H1 (cell line): ENCODE measurements around the gene CSPG5. TPM values are rescaled to one million over a fixed set of nuclear protein-coding genes. Genes with fewer than 3 reads are reported as not detected.

ENCODE experiments used
- CTCF ChIA-PET: fragments of 300-600 bp; sonication (Branson Sonifier 250); formaldehyde crosslinking; loops from one replicate; lab custom pipeline; 2021; ENCODE audit not compliant: partially characterized antibody; lab: Charles Lee
- POLR2A ChIA-PET: fragments of 300-600 bp; sonication (Branson Sonifier 250); formaldehyde crosslinking; loops from one replicate; lab custom pipeline; 2021; ENCODE audit warnings: inconsistent platforms; ENCODE audit not compliant: partially characterized antibody; lab: Charles Lee
- DNase-seq, 2 experiments: peaks; one replicate each; pipeline versions ENCODE4 v3.0.0 to v3.0.0-alpha.2; 2010 to 2022; ENCODE audit warnings: low spot score in 2 of 2, low read depth in 1 of 2, mixed read lengths in 1 of 2
- FAIRE-seq: peaks from 2 replicates; lab custom pipeline; 2011; peaks lifted over from hg19 to GRCh38; lab: Jason Lieb, UNC
- H2AFZ ChIP-seq: 2 replicates; pipeline ENCODE4 v1.8.1; 2012; ENCODE audit warnings: low read length, inconsistent platforms
- H2AK5ac ChIP-seq: 2 replicates; pipeline ENCODE4 v1.6.1; 2013; ENCODE audit warnings: low read depth, low read length
- H2BK120ac ChIP-seq: replicated peaks from 2 replicates; pipeline ENCODE3; 2013; ENCODE audit warnings: low read depth, low read length, inconsistent platforms
- H2BK12ac ChIP-seq: 2 replicates; pipeline ENCODE4 v1.6.1; 2013; ENCODE audit warnings: low read depth, low read length
- H2BK15ac ChIP-seq: 2 replicates; pipeline ENCODE4 v1.6.1; 2013; ENCODE audit warnings: low read length
- H2BK20ac ChIP-seq: 2 replicates; pipeline ENCODE4 v1.6.1; 2013; ENCODE audit warnings: low read length
- H2BK5ac ChIP-seq: 2 replicates; pipeline ENCODE4 v1.6.1; 2013; ENCODE audit warnings: low read depth, low read length
- H3K14ac ChIP-seq: 2 replicates; pipeline ENCODE4 v1.6.1; 2013; ENCODE audit warnings: inconsistent platforms; ENCODE audit not compliant: insufficient read length
- H3K18ac ChIP-seq: 2 replicates; pipeline ENCODE4 v1.6.1; 2013; ENCODE audit warnings: low read length; ENCODE audit errors: extremely low read depth
- H3K23ac ChIP-seq: 2 replicates; pipeline ENCODE4 v1.6.1; 2013; ENCODE audit warnings: inconsistent platforms; ENCODE audit not compliant: insufficient read length
- H3K23me2 ChIP-seq: 2 replicates; pipeline ENCODE4 v1.6.1; 2013; ENCODE audit warnings: low read depth, low read length
- H3K27ac ChIP-seq: 2 replicates; pipeline ENCODE4 v1.6.1; 2011; ENCODE audit warnings: low read depth, low read length, inconsistent platforms
- H3K27me3 ChIP-seq, 4 experiments: replicated peaks in 1 of 4; 1 replicate in 1 of 4; 2 replicates in 3 of 4; pipeline versions ENCODE4 v1.6.1 to v1.8.1; 2011 to 2013; ENCODE audit warnings: low read length in 3 of 4, mild to moderate bottlenecking in 3 of 4, inconsistent platforms in 2 of 4, mixed read lengths in 2 of 4, moderate library complexity in 1 of 4; ENCODE audit not compliant: control insufficient read depth in 3 of 4, insufficient read depth in 3 of 4; ENCODE audit errors: extremely low read depth in 1 of 4
- H3K36me3 ChIP-seq, 4 experiments: 2 replicates each; pipeline versions ENCODE4 v1.6.1 to v1.8.1; 2011 to 2013; ENCODE audit warnings: mild to moderate bottlenecking in 4 of 4, low read length in 3 of 4, moderate library complexity in 2 of 4, control low read depth in 1 of 4, inconsistent platforms in 1 of 4; ENCODE audit not compliant: insufficient read depth in 4 of 4, control insufficient read depth in 2 of 4
- H3K4ac ChIP-seq: replicated peaks from 2 replicates; pipeline ENCODE3; 2013; ENCODE audit warnings: low read length, low read depth, mixed read lengths, inconsistent platforms; ENCODE audit not compliant: insufficient read length
- H3K4me1 ChIP-seq, 4 experiments: replicated peaks in 1 of 4; 1 replicate in 1 of 4; 2 replicates in 3 of 4; pipeline versions ENCODE4 v1.6.1 to v1.8.1; 2011 to 2013; ENCODE audit warnings: low read length in 3 of 4, inconsistent platforms in 2 of 4, mixed read lengths in 1 of 4; ENCODE audit not compliant: insufficient read depth in 4 of 4, control insufficient read depth in 3 of 4
- H3K4me2 ChIP-seq, 2 experiments: 2 replicates each; pipeline versions ENCODE4 v1.6.1 to v1.8.1; 2011 to 2013; ENCODE audit warnings: low read depth in 2 of 2, low read length in 2 of 2, control low read depth in 1 of 2, inconsistent platforms in 1 of 2, mild to moderate bottlenecking in 1 of 2; ENCODE audit not compliant: insufficient read depth in 1 of 2
- H3K4me3 ChIP-seq, 4 experiments: fragments of 200-600, 300-600 bp in 1 of 4; sonication (generic), shearing (Covaris generic), sonication (Bioruptor Twin) in 1 of 4; 2 replicates each; pipeline versions ENCODE4 v1.5.1 to v1.8.1; 2011 to 2016; ENCODE audit warnings: low read length in 4 of 4, low read depth in 3 of 4, control low read depth in 2 of 4, inconsistent platforms in 2 of 4, mild to moderate bottlenecking in 2 of 4, mixed read lengths in 1 of 4, moderate library complexity in 1 of 4; ENCODE audit not compliant: insufficient read depth in 2 of 4; ENCODE audit errors: extremely low read depth in 1 of 4
- H3K56ac ChIP-seq: replicated peaks from 2 replicates; pipeline ENCODE3; 2013; ENCODE audit warnings: low read depth, mild to moderate bottlenecking, mixed read lengths, low read length, inconsistent platforms; ENCODE audit not compliant: insufficient read length
- H3K79me1 ChIP-seq: 2 replicates; pipeline ENCODE4 v1.6.1; 2013; ENCODE audit warnings: low read depth, low read length, control low read depth
- H3K79me2 ChIP-seq, 2 experiments: 2 replicates each; pipeline versions ENCODE4 v1.6.1 to v1.8.1; 2012 to 2013; ENCODE audit warnings: low read length in 2 of 2, mild to moderate bottlenecking in 2 of 2, inconsistent platforms in 1 of 2; ENCODE audit not compliant: insufficient read depth in 2 of 2, control insufficient read depth in 1 of 2
- H3K9ac ChIP-seq, 4 experiments: replicated peaks in 1 of 4; 1 replicate in 1 of 4; 2 replicates in 3 of 4; pipeline versions ENCODE4 v1.6.1 to v1.8.1; 2011 to 2013; ENCODE audit warnings: low read depth in 3 of 4, low read length in 3 of 4, control low read depth in 2 of 4, mild to moderate bottlenecking in 2 of 4, moderate library complexity in 2 of 4, inconsistent platforms in 1 of 4; ENCODE audit errors: extremely low read depth in 1 of 4
- H3K9me3 ChIP-seq, 2 experiments: 2 replicates each; pipeline versions ENCODE4 v1.6.1 to v1.8.1; 2012 to 2013; ENCODE audit warnings: mild to moderate bottlenecking in 2 of 2, moderate library complexity in 2 of 2, control low read depth in 1 of 2, inconsistent platforms in 1 of 2, low read depth in 1 of 2, low read length in 1 of 2, mixed read lengths in 1 of 2; ENCODE audit not compliant: insufficient read depth in 2 of 2
- H4K20me1 ChIP-seq, 2 experiments: replicated peaks in 1 of 2; 2 replicates each; pipeline versions ENCODE3 to v1.8.1; 2011 to 2013; ENCODE audit warnings: inconsistent platforms in 2 of 2, low read length in 2 of 2, mild to moderate bottlenecking in 1 of 2; ENCODE audit not compliant: insufficient read depth in 2 of 2, control insufficient read depth in 1 of 2
- H4K5ac ChIP-seq: 2 replicates; pipeline ENCODE4 v1.6.1; 2013; ENCODE audit warnings: low read length, low read depth, mixed read lengths, inconsistent platforms; ENCODE audit not compliant: insufficient read length
- H4K8ac ChIP-seq: 2 replicates; pipeline ENCODE4 v1.8.0; 2013; ENCODE audit warnings: mild to moderate bottlenecking, moderate library complexity, low read length, inconsistent platforms; ENCODE audit not compliant: insufficient read depth; ENCODE audit errors: extremely low read depth
- H4K91ac ChIP-seq: replicated peaks from 2 replicates; pipeline ENCODE3; 2013; ENCODE audit warnings: low read length, mixed read lengths, inconsistent platforms; ENCODE audit not compliant: insufficient read length
- CBX8 ChIP-seq: fragments of 300-800, 300-1000 bp; sonication (generic); IDR thresholded peaks from 2 replicates; pipeline ENCODE4 v1.7.1; 2016; ENCODE audit warnings: low read depth, low read length, borderline replicate concordance
- WGBS, 2 experiments: shearing (Covaris generic) in 1 of 2; methylation state at CpG; one replicate each; pipeline versions ENCODE4 v1.1.6 to v1.1.7; 2013 to 2015; ENCODE audit warnings: low lambda C conversion rate in 2 of 2, mixed read lengths in 2 of 2, inconsistent platforms in 1 of 2, low coverage in 1 of 2, missing lambda C conversion rate in 1 of 2; ENCODE audit not compliant: insufficient replicate concordance in 2 of 2, insufficient coverage in 1 of 2, insufficient read length in 1 of 2; ENCODE audit errors: extremely low coverage in 1 of 2, missing lambda C conversion rate in 1 of 2; 5-methylcytosine and 5-hydroxymethylcytosine counted together
- polyA plus RNA-seq, 7 experiments: library from polyadenylated mRNA; depleted of rRNA in 3 of 7; stranded (reverse) in 5 of 7; unstranded in 2 of 7; fragments of >200 nt in 5 of 7; fragments of 200-250 nt in 2 of 7; gene quantifications; 1 replicate in 5 of 7; 2 replicates in 1 of 7; 4 replicates in 1 of 7; pipeline versions ENCODE4 v1.2.1 to v1.2.3, GENCODE V29; 2011 to 2013; ENCODE audit warnings: missing spikeins in 2 of 7, mixed read lengths in 2 of 7
- total RNA-seq: library from RNA; stranded (reverse); fragmentation: NEBNext Ultra II Directional; extraction: Animal tissue kit (Norgen Biotek cat#: 25700); gene quantifications from 2 replicates; pipeline ENCODE4 v1.2.1, GENCODE V29; 2021

Gene CSPG5
- total and polyA plus RNA-seq, 2 of the 8 experiments (the other 6 are each of a cell fraction or from before 2014, with no cell fraction given) = 2.1 to 7.4 TPM

GRCh38 chr3:47536221-47536891, 42.3 kb downstream of the CSPG5 start:
- no peak overlapping the region for H3K23ac ChIP-seq
- H3K14ac ChIP-seq = no peak overlapping the region
- H3K36me3 ChIP-seq = no peaks in the 10 kb centered on the region
- no peak for DNase-seq
- H3K79me2 ChIP-seq = no peaks in the 10 kb centered on the region
- H2AFZ ChIP-seq = no peak overlapping the region; the same call in 1 of the 2 replicates
- H3K4ac ChIP-seq = no peak overlapping the region
- no peak overlapping the region for H2BK12ac ChIP-seq
- H3K79me1 ChIP-seq = no peaks in the 10 kb centered on the region
- H2BK20ac ChIP-seq = no peak overlapping the region
- no peak overlapping the region for H4K91ac ChIP-seq
- no peaks in the 10 kb centered on the region; a peak in 1 of 4 replicates for H3K9me3 ChIP-seq
- H3K18ac ChIP-seq = no peak overlapping the region
- no peaks in the 10 kb centered on the region; a peak in 1 of 7 replicates for H3K27me3 ChIP-seq
- H2BK15ac ChIP-seq = no peak overlapping the region
- no peak overlapping the region for H2AK5ac ChIP-seq
- H4K8ac ChIP-seq = peak overlapping the region; percentile 79; the same call in 1 of the 2 replicates
- H3K27ac ChIP-seq = no peak overlapping the region
- 92% methylated on average over 19 of the region's 19 CpGs; no CpG with 5 or more reads in 1 of the 2 experiments for WGBS, 2 experiments
- FAIRE-seq = no peak
- no peaks in the 10 kb centered on the region for H3K23me2 ChIP-seq
- no peak for TF ChIP-seq CBX8
- H2BK120ac ChIP-seq = no peak overlapping the region
- H3K9ac ChIP-seq = no peak overlapping the region
- no peak overlapping the region for H3K56ac ChIP-seq
- H4K20me1 ChIP-seq = no peaks in the 10 kb centered on the region
- no peak overlapping the region for H3K4me3 ChIP-seq
- no peak overlapping the region for H3K4me2 ChIP-seq
- H3K4me1 ChIP-seq = no peaks in the 10 kb centered on the region; a peak in 1 of 7 replicates
- POLR2A ChIA-PET = interaction anchor here (0.6 to 1.2 kb wide), 2 partner anchors 15 to 33 kb away, joined by 3 read pairs; no protein-coding TSS in a partner anchor
- no peak overlapping the region for H4K5ac ChIP-seq
- no peak overlapping the region for H2BK5ac ChIP-seq
- CTCF ChIA-PET = interaction anchor here (0.9 to 4.6 kb wide), 5 partner anchors 11 to 22 kb away, joined by 3 to 23 read pairs (median 8); no protein-coding TSS in a partner anchor
